HEK293T (cell line): ENCODE data around the gene SH3PXD2A.

Experiments used
- CTCF ChIA-PET: fragments of 350-600 bp; formaldehyde crosslinking; extraction: SDS; loops from one replicate; lab custom pipeline; 2021; ENCODE audit warnings: antibody characterized with exemption, inconsistent platforms; lab: Yijun Ruan, JAX
- POLR2A ChIA-PET: fragments of 350-600 bp; formaldehyde crosslinking; extraction: SDS; loops from one replicate; lab custom pipeline; 2020; ENCODE audit warnings: antibody characterized with exemption, inconsistent platforms; lab: Yijun Ruan, JAX
- DNase-seq: peaks from one replicate; pipeline ENCODE4 v3.0.0; 2012; ENCODE audit warnings: mixed read lengths; ENCODE audit errors: extremely low spot score
- ARNT ChIP-seq: fragments of 450-650 bp; IDR thresholded peaks from 2 replicates; pipeline ENCODE4 v1.6.1; 2017; ENCODE audit warnings: mild to moderate bottlenecking
- BHLHE40 ChIP-seq: fragments of 450-650 bp; IDR thresholded peaks from 2 replicates; pipeline ENCODE4 v1.6.1; 2016; ENCODE audit warnings: mild to moderate bottlenecking, moderate library complexity, borderline replicate concordance
- CTBP1 ChIP-seq: fragments of 450-650 bp; IDR thresholded peaks from 2 replicates; pipeline ENCODE4 v1.6.1; 2016; ENCODE audit warnings: borderline replicate concordance
- ELF4 ChIP-seq: fragments of 450-650 bp; IDR thresholded peaks from 2 replicates; pipeline ENCODE4 v1.6.1; 2017; ENCODE audit warnings: antibody characterized with exemption
- FOXA1 ChIP-seq: fragments of 450-650 bp; IDR thresholded peaks from 2 replicates; pipeline ENCODE4 v1.6.1; 2016; ENCODE audit warnings: mild to moderate bottlenecking
- FOXK2 ChIP-seq: fragments of 450-650 bp; IDR thresholded peaks from 2 replicates; pipeline ENCODE4 v1.6.1; 2016; ENCODE audit warnings: mild to moderate bottlenecking
- FOXM1 ChIP-seq: fragments of 450-650 bp; IDR thresholded peaks from 2 replicates; pipeline ENCODE4 v1.6.1; 2017; ENCODE audit warnings: mild to moderate bottlenecking, borderline replicate concordance
- HDGF ChIP-seq: fragments of 450-650 bp; IDR thresholded peaks from 2 replicates; pipeline ENCODE4 v1.6.1; 2017; ENCODE audit warnings: antibody characterized with exemption, borderline replicate concordance
- L3MBTL2 ChIP-seq: fragments of 450-650 bp; conservative IDR thresholded peaks from 2 replicates; pipeline ENCODE4 v1.6.1; 2016; ENCODE audit warnings: mild to moderate bottlenecking
- LEF1 ChIP-seq: fragments of 450-650 bp; IDR thresholded peaks from 2 replicates; pipeline ENCODE4 v1.6.1; 2017; ENCODE audit warnings: mild to moderate bottlenecking, borderline replicate concordance
- NFRKB ChIP-seq: fragments of 450-650 bp; IDR thresholded peaks from 2 replicates; pipeline ENCODE4 v1.6.1; 2016; ENCODE audit warnings: mild to moderate bottlenecking, moderate library complexity
- SP1 ChIP-seq: fragments of 450-650 bp; IDR thresholded peaks from 2 replicates; pipeline ENCODE4 v1.6.1; 2017
- SUZ12 ChIP-seq: fragments of 450-650 bp; IDR thresholded peaks from 2 replicates; pipeline ENCODE4 v1.6.1; 2016; ENCODE audit warnings: mild to moderate bottlenecking
- TARDBP ChIP-seq: fragments of 450-650 bp; IDR thresholded peaks from 2 replicates; pipeline ENCODE4 v1.6.1; 2016
- ZNF384 ChIP-seq: fragments of 450-650 bp; IDR thresholded peaks from 2 replicates; pipeline ENCODE4 v1.6.1; 2016
- TF ChIP-seq, protein P1 (sequence below): fragments of 450-650 bp; IDR thresholded peaks from 2 replicates; pipeline ENCODE4 v1.6.1; 2016

Gene SH3PXD2A

GRCh38 chr10:103648251-103648635, 207.1 kb downstream of the SH3PXD2A start:
- DNase-seq, result no peak
- CTCF ChIA-PET, result interaction anchor here (1.1 kb wide), 1 partner anchor 38 kb away, joined by 3 read pairs; no protein-coding TSS in a partner anchor
- POLR2A ChIA-PET, result no interaction called here
- TF ChIP-seq ZNF384 (no peak), SP1 (no peak), NFRKB (no peak), ELF4 (no peak), FOXK2 (no peak), FOXM1 (no peak), TARDBP (no peak), HDGF (no peak), SUZ12 (no peak), CTBP1 (no peak), ARNT (no peak), BHLHE40 (no peak), FOXA1 (no peak)

GRCh38 chr10:103646304-103646703, 209.1 kb downstream of the SH3PXD2A start:
- no peak for DNase-seq
- ChIA-PET CTCF (no interaction called here), POLR2A (no interaction called here)
- no peak for TF ChIP-seq HDGF
- TF ChIP-seq, protein P1, sequence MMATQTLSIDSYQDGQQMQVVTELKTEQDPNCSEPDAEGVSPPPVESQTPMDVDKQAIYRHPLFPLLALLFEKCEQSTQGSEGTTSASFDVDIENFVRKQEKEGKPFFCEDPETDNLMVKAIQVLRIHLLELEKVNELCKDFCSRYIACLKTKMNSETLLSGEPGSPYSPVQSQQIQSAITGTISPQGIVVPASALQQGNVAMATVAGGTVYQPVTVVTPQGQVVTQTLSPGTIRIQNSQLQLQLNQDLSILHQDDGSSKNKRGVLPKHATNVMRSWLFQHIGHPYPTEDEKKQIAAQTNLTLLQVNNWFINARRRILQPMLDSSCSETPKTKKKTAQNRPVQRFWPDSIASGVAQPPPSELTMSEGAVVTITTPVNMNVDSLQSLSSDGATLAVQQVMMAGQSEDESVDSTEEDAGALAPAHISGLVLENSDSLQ, result peak; percentile 57; the same call in 1 of the 2 replicates

GRCh38 chr10:103645141-103646054, 210.0 kb downstream of the SH3PXD2A start:
- ChIA-PET CTCF (interaction anchor here (0.5 kb wide), 1 partner anchor 245 kb away, joined by 3 read pairs; no protein-coding TSS in a partner anchor), POLR2A (interaction anchor here (1.0 kb wide), 1 partner anchor 11 kb away, joined by 3 read pairs; no protein-coding TSS in a partner anchor)
- TF ChIP-seq ARNT (no peak), FOXM1 (no peak), ZNF384 (no peak), BHLHE40 (no peak), HDGF (no peak)
- DNase-seq, result no peak

DNA sequence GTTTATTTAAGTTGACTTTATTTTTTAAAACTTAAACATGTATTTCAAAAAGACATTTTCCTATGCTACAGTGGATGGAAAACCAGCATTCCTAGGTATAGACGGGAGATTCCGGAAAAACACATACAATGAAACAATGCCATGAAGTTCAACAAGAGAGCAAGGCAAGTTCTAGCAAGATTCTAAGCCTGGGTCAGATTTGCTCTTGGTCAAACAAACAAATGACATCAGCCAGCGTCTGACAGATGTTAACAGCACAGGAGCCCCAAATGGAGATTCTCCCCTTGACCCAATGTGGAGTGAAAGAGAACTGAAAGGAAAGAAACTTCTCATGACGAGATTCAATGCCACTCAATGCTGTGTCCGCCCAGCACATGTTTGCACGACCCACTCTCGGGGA, 212.0 kb downstream of the SH3PXD2A start:
- DNase-seq, result no peak
- TF ChIP-seq SUZ12 (no peak), HDGF (no peak), ARNT (no peak), TARDBP (no peak), BHLHE40 (no peak), NFRKB (no peak), FOXK2 (no peak), CTBP1 (no peak), LEF1 (no peak), FOXA1 (no peak), ELF4 (no peak), SP1 (no peak), FOXM1 (no peak), L3MBTL2 (no peak), ZNF384 (no peak)
- TF ChIP-seq, protein P1, result no peak
- ChIA-PET POLR2A (no interaction called here), CTCF (no interaction called here)

DNA sequence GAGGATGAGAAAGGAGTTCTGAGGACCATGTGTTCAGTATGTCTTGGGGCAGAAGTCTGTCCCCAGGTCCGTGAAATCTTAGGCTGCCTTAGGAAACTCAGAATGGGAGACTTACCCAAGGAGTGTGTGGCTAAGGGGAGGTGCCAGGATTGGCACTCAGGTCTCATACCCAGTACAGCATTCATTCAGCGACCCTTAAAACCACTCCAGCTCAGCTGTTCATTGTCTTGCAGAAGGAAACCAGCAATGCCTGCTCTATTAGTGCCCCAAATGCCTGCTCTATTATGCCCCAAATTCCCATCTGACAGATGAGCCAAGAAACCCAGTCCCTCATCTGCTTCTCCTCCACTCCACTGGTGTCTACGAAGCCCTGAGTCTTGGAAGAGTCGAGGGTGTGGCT, 214.1 kb downstream of the SH3PXD2A start:
- CTCF ChIA-PET, result no interaction called here
- POLR2A ChIA-PET, result no interaction called here
- no peak for DNase-seq
- no peak for TF ChIP-seq FOXK2

- no peak for DNase-seq
- ChIA-PET POLR2A (no interaction called here), CTCF (no interaction called here)
- no peak for TF ChIP-seq SP1
- no peak for TF ChIP-seq BHLHE40
- no peak for TF ChIP-seq ARNT
- TF ChIP-seq ZNF384, result no peak
- no peak for TF ChIP-seq HDGF
- no peak for TF ChIP-seq FOXK2
- no peak for TF ChIP-seq FOXA1
- TF ChIP-seq SUZ12, result no peak
These were observed 214.8 kb downstream of the SH3PXD2A start for GRCh38 chr10:103640436-103641181.
